GM19455 (cell line): ENCODE data around the gene S100A4.
"Not testable (repeated sequence)": the region's sequence is repeated elsewhere in the genome, so short reads cannot be mapped to it uniquely, and the experiment has no call there.

Experiments used
- ATAC-seq: cut with Tn5 transposase; IDR thresholded peaks from one replicate; pipeline ENCODE4 v1.9.1; 2021; ENCODE audit not compliant: unreplicated experiment

The S100A4 gene

DNA sequence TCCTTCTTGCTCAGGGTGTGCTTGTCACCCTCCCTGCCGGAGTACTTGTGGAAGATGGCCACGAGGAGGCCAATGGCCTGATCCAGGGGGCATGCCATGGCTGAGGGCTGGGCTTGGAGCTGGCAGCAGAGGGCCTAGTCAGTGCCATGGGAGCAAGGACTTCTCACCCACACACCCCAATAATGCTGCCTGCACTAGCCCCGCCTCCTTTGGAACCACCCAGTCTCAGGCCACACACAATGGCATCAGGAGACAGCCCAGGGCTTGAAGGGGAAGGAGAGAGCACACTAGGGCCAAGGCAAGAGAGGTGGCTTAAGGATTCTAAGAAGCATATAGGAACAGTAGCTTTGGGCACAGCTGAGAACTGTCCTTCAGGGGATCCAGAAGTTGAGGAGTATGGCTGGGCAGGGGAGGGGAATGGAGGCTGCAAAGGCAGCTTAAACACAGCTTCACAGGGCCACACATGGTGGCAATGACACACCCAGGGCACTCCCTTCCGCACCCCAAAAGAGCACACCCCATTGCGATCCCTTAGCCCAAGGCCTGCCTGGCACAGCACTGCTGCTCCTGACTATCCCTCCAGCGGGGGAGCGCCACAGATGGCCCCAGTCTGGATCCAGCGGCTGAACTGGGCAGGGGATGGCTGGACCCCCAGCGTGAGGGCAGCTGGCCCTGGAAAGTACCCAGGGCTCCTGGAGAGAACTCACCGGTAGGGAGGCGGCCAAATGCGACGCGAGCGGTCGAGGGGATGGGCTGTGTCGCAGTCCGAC lies 10.2 kb downstream of the S100A4 start, which contains the start of gene S100A6:
Gene S100A6 (minus strand): TSS at position 750 of the 770 bp plus-strand sequence. CDS start 652 bp downstream, at position 98.
- ATAC-seq: no peak

DNA sequence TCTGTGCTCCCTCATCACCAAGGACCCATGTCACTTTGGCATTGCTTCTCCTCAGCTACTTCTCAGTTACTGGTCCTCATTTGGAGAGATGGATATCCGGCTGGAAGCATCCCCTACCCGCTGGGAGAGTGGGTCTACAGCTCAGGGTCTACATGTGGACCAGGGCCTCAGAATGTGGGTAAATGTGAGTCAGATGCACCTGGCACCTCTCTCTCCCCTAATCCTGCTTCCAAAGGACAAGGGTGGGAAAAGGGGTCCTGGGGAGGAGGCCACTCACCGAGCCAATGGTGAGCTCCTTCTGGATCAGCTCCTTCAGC lies 10.7 kb downstream of the S100A4 start:
- ATAC-seq: no peak

DNA sequence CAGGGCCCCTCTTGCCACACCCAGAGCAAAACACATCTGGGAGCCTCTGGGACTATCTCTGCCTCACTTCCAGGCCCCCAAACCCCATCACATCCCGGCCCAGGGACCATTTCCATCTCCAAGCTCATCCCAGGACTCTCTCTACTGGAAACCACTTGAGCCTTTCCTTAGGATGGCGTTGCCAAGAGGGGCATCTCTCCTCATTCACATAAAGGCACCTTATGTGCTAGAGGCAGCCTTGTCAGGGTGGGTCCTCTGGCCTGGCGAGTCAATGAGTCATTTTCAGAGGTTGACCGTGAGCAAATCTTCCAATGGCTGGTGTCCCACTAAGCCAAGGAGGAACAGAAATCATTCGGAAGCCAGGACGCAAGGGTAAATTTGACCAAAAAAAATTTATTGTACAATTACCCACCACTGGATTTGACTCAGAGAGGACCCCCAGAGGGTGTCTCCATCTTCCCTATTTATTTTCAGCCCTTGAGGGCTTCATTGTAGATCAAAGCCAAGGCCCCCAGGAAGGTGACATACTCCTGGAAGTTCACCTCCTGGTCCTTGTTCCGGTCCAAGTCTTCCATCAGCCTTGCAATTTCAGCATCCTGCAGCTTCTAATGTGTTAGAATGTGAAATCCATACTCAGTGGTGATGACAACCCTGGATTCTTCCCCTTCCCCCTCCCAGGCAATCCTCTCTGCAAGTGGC lies 11.2 kb downstream of the S100A4 start:
- no peak for ATAC-seq

DNA sequence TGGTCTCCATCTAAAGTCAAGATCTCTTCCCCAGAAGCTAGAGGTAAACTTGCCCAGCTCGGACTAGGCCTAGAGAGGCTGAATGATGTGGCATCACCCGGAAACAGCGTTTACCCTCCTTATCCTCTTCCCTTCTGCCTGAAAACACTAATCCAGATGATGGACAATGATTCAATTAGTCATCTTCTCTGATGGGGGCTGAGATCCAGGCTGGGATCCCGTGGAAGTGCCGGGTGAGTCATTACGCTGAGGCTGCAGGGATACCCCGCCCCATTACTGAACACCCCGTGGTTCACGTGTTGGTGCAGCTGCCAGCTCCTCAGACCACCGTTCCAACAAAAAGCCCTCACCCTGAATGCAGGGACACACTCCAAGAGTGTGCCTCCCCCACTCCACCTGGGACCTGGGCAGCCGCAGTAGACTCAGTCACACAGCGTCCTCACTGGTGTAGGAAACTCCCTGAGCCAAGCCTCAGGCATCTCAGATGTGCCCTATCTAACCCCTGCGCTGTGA lies 11.9 kb downstream of the S100A4 start:
- no peak for ATAC-seq

DNA sequence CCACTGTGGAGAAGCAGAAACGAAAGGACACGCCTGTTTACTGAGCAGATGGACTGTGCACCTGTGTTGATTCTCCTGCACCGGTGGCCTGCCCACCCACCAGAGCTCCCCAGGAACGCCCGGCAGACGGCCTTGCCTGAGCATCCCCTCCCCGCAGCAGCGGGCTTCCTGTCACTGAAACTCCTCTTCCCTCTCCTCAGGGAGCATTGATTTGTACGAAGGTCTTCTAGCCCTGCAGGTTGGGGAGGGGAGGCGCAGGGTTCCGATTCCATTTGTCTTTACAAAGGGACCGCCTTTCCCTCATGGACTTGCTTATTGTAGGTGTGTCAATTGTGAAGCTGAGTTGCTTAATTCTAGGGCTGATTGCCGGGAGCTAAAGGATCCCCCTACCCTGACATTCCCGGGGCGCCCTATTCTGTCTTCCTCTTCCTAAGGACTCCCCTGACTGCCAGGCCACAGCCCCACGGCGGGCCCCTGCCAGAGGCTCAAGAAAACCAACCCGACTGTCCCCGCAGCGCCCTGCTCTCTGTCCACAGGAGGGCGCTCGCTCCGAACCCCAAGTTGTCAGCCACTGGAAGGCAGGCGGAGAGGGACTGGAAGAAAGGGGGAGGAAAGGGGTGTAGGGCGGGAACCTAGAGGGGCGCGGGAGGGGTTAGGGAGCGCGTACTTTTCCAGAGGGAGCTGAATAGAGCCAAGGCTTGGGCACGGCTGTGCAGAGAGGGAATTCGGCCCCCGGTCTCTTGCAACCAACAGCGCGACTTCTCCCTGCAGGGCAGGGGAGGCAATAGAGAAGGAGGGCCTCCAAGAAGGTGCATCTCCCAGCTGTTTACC lies 12.6 kb downstream of the S100A4 start:
- no peak for ATAC-seq

DNA sequence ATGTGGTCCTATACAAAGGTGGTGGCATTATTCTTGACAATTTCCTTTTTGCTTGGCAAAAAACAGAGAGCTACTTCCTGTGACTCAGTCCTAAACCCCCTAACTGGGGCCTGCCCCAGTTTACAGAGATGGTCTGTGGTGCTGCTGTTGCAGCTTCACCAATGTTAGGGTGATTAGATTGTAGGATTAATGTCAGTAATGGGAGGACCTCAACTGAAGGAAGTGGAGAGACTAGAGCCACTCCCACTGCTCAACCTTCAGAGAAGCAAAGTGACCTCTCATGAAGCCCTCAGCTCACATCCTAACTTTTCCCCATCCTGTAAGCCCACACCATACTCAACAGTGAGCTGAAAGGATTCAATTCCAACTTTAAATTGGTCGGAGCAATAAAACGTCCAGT lies 13.4 kb downstream of the S100A4 start:
- no peak for ATAC-seq

DNA sequence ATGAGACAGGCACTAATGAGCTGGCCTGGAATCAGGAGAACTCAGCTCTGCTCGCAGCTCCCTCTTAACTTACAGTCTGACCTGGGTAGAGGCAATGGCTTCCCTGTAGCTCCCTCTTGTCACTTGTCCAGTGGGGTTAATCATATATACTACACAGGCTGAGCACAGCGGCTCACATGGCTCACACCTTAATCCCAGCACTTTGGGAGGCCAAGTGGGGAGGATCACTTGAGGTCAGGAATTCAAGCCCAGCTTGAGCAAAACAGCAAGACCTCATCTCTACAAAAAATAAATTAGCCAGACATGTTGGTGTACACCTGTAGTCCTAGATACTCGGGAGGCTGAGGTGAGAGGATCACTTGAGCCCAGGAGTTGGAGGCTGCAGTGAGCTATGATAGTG lies 14.0 kb downstream of the S100A4 start:
- ATAC-seq: no peak

DNA sequence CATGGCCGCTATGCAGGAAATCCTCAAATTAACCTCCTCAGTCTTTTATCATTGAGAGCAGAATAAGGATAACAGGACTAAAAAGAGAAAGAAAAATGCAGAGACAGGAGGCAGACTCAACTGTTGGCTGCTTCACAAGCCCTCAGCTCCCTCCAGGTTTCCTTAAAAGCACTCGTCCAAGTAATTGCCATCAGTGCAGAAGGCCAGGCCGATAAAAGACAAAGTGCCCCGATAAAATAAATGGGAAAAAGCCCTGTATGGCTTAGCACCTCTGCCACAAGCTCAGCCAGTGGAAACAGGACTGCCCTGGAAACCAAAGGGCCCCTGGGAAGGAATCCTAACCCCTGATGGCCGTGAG lies 17.9 kb downstream of the S100A4 start:
- no peak for ATAC-seq

DNA sequence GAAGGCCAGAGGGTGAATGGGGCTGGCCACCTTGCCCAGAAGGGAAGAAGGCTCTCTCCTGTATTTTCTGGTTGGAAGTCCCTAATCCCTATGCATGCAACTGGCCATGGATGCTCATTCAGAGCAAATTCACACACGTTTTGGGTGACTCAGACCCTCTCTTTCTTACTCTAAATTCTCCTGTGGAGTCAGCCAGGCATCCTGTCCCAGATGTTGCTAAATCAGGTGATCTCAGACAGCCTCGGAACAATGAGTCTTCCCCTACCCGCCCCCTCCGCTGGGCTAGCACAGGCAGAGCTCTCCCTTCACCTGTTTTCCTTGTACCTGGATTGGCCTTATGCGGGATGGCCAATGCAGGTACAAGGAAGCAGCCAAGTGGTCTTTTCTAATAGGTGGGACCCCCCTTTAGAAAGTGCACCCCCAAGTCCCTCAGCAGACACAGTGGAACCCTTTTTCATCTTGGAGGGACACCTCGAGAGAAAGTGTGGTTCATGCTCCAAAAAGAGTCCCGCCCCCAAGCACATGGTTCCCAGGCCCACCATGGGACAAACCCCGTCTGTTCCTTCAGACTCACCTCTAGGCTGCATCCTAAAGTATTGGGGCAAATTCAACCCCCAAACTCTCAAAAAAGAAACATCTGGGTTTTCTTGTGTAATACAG lies 18.5 kb downstream of the S100A4 start:
- ATAC-seq: no peak

DNA sequence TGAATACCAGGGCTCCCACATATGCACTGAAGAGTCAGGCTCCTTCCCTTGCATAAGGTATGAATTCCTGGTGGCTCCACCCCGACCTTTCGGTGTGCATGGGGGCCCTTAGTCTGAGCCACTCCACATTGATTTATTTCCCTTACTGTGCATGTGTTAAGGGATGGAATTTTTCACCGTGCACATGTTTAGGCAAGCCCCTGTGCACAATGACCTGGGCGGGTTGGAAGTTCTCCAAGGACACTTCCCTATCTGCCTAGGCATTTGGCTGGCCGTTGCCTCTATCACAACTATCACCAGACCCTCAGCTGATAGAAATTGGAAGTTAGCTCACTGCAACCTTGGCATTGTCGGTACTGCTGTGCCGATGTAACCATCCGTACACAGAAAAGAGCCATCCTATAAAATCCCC lies 19.5 kb downstream of the S100A4 start:
- ATAC-seq: no peak

DNA sequence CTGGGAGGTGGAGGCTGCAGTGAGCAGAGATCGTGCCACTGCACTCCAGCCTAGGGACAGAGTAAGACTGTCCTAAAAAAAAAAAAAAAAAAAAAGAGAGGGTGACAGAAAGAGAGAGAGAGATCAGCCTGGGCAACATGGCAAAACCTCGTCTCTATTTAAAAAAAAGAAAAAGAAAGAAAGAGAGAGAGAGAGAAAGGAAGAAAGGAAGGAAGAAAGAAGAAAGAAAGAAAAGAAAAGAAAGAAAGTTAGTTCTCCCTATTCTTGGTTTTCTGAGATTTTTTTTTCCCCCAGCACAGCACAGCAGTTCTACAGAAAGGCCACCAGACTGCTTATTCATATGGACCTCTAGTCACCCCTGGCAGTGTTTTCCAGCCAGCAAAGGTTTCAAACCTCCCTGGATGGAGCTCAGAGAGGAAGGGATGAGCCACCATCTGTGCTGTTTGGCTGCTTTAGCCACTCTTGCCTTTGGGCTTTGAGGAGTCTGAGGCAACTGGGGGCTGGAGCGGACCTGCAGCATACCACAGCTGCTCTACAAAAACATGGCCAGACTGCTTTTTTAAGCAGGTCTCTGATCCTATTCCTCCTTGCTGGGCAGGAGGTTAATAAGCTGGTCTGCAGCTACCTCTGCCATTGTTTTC lies 20.4 kb downstream of the S100A4 start:
- no peak for ATAC-seq

DNA sequence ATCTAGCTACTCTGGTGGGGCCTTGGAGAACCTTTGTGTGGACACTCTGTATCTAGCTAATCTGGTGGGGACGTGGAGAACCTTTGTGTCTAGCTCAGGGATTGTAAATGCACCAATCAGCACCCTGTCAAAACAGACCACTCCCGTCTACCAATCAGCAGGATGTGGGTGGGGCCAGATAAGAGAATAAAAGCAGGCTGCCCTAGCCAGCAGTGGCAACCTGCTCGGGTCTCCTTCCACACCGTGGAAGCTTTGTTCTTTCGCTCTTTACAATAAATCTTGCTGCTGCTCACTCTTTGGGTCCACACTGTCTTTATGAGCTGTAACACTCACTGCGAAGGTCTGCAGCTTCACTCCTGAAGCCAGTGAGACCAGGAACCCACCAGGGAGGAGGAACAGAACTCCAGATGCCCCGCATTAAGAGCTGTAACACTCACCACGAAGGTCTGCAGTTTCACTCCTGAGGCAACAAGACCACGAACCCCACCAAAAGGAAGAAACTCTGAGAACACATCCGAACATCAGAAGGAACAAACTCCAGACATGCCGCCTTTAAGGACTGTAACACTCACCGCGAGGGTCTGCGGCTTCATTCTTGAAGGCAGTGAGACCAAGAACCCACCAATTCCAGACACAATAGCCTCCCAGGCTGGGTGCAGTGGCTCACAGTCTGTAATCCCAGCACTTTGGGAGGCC lies 23.1 kb downstream of the S100A4 start:
- ATAC-seq: not testable (repeated sequence)

DNA sequence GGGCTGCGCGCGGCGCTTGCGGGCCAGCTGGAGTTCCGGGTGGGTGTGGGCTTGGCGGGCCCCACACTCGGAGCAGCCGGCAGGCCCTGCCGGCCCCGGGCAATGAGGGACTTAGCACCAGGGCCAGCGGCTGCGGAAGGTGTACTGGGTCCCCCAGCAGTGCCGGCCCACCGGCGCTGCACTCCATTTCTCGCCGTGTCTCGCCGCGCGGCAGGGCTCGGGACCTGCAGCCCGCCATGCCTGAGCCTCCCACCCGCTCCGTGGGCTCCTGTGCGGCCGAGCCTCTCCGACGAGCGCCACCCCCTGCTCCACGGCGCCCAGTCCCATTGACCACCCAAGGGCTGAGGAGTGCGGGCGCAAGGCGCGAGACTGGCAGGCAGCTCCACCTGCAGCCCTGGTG lies 23.8 kb downstream of the S100A4 start:
- not testable (repeated sequence) for ATAC-seq

DNA sequence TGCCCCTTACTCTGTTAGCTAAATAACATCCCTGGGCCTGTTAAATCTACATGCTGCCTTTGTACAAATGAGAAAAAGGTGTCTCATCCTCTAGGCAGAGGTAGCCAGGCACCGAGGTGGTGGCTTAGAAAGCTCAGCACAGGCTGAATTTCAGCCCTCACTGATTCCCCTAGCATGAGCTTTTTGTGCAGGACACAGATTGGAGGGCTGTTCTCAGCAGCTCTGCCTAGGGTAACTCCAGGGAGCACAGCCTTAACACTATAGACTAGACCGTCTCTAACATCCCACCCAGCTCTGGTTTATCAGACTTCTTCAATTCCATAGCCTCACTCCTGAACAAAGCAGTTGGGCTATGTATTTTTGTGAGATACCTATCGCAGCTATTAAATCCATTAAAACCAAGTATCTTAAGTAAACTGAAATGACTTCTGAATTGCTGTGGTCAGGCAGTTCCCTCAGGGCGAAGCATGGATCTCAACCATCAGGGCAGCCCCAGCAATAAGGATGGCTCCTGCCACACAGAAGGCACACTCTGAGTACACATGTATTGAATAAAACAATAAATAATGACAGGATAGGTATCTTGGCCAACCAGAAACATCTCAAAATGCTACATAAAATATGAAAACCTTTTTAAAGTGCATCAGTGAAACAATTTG lies 24.7 kb downstream of the S100A4 start:
- ATAC-seq: no peak

DNA sequence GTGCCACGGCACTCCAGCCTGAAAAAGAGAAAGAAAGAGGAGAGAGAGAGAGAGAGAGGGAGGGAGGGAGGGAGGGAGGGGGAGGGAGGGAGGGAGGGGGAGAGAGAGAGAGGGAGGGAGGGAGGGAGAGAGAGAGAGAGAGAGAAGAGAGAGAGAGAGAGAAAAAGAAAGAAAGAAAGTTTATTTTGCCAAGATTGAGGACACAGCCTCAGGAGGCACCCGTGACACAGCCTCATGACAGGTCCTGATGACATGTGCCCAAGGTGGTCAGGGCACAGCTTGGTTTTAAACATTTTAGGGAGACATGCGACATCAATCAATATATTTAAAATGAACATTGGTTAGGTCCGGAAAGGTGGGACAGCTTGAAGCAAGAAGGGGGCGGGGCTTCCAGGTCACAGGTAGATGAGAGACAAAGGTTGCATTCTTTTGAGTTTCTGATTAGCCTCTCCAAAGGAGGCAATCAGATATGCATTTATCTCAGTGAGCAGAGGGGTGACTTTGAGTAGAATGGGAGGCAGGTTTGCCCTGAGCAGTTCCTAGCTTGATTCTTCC lies 25.4 kb downstream of the S100A4 start:
- ATAC-seq: not testable (repeated sequence)

DNA sequence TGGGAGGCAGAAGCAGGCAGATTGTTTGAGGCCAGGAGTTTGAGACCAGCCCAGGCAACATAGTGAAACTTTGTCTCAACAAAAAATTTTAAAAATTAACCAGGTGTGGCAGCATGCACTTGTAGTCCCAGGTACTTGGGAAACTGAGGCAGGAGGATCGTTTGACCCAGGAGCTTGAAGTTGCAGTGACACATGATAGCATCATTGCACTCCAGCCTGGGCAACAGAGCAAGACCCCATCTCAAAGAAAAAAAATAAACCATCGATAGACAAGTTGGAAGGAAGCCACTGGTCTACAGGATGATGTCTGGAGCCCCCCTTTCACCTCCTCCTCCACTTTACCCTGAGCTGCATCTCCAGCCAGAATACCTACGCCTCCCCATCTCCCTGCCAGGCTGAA lies 26.4 kb downstream of the S100A4 start:
- ATAC-seq: no peak

DNA sequence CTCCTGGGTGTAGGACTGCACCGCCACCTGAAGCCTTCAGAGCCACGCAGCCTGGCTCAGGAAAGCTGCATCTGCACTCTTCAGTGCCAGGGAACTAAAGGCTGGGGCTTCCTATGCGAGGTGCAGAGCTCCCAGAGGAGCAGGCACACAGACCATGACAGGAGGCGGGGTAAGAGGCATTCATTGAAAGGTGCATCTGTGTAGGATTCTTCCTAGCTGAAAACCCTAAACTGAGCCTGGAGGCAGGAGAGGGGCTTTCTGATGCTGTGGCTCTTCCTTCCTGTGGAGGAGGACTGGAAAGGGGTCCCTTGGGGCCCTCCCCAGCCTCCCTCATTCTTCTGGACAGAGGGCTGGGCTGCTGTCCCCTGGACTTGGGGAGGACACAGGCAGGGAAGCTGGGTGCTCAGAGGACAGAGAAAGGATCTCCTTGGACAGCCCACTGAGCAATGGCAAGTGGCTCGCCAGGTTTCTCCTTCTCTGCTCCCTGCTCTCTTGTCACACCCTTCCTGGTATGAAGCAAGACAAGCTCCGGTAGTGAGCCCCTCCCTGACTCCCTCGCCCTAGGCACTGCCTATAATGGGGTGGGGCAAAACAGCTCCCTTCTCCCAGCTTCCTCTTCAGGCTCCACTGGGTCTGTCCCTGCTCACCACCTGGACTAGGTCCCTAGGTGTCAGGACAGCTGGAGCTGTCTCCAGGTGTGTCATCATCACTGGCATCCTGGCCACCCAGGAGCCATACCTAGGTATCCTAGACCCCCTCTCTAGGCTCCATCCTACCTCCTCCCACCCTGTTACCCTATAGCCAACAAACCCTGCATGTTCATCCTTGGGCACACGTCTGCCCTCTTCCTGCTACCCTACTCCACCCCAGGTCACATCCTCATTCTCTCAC lies 29.9 kb downstream of the S100A4 start:
- ATAC-seq: no peak

DNA sequence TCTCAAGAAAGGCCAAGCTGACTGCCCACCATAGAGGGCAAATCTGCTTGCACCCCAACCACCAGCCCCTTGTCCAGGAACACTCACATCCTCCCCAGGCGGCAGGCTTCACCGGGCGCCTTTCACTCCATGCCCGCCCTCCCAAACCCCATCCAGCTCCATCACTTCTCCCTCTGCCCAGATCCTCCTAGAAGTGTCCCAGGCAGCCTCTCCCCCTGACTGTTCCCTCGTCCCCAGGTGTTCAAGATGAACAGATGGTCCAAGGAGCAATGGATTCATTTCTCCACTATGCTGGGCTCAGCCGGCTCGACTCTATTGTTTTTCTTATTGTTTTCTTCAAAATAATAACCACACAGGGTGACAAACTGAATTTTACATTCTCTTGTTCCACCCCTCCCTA lies 31.9 kb downstream of the S100A4 start:
- no peak for ATAC-seq
